GM18907 (cell line): ENCODE data around the gene SYK.

Experiments
- ATAC-seq: cut with Tn5 transposase; IDR thresholded peaks from one replicate; pipeline ENCODE4 v1.9.1; 2021; ENCODE audit warnings: mild to moderate bottlenecking, moderate library complexity; ENCODE audit not compliant: unreplicated experiment

The SYK gene

GRCh38 chr9:90929626-90930025 is 128.0 kb downstream of the SYK start:
- no peak for ATAC-seq

GRCh38 chr9:90933468-90933867 is 131.8 kb downstream of the SYK start:
- ATAC-seq, result no peak

GRCh38 chr9:90939351-90939750 is 137.7 kb downstream of the SYK start:
- no peak for ATAC-seq

- ATAC-seq, result no peak
Observed at GRCh38 chr9:90940280-90940679, 138.7 kb downstream of the SYK start.

GRCh38 chr9:90941661-90942060 is 140.0 kb downstream of the SYK start:
- ATAC-seq, result no peak

GRCh38 chr9:90942555-90942954 is 140.9 kb downstream of the SYK start:
- no peak for ATAC-seq

- no peak for ATAC-seq
Observed at GRCh38 chr9:90943341-90943740, 141.7 kb downstream of the SYK start.

GRCh38 chr9:90945336-90945735 is 143.7 kb downstream of the SYK start:
- ATAC-seq, result no peak

GRCh38 chr9:90946982-90947381 is 145.4 kb downstream of the SYK start:
- ATAC-seq, result no peak
